IMR-90 (cell line): ENCODE data around the gene PIK3CG. TPM values are rescaled to one million over a fixed set of nuclear protein-coding genes. Genes with fewer than 3 reads are reported as not detected.

Source experiments
- ATAC-seq: fragments of 200-7000 bp; cut with Tn5 transposase; 2 replicates; pipeline ENCODE4 v1.9.1; 2020; ENCODE audit warnings: low read depth, mild to moderate bottlenecking, moderate library complexity
- BruUV-seq: library from RNA; stranded (reverse); fragments of 400-500 nt; replicated peaks from 2 replicates; lab custom pipeline; 2021; lab: Mats Ljungman, UMichigan
- CTCF ChIA-PET: fragments of 300-600 bp; formaldehyde crosslinking; extraction: SDS; loops from one replicate; lab custom pipeline; 2021; ENCODE audit warnings: antibody characterized with exemption; lab: Yijun Ruan, JAX
- POLR2A ChIA-PET: fragments of 300-600 bp; sonication (Branson Sonifier 250); formaldehyde crosslinking; loops from one replicate; lab custom pipeline; 2022; ENCODE audit warnings: antibody characterized with exemption; ENCODE audit not compliant: unreplicated experiment; lab: Charles Lee
- DNase-seq: peaks from one replicate; pipeline ENCODE4 v3.0.0; 2013
- H2AFZ ChIP-seq: replicated peaks from 2 replicates; pipeline ENCODE3; 2013; ENCODE audit warnings: low read length, mild to moderate bottlenecking; ENCODE audit not compliant: poor library complexity
- H2AK5ac ChIP-seq: 2 replicates; pipeline ENCODE4 v1.6.1; 2013; ENCODE audit warnings: low read depth, low read length, inconsistent platforms
- H2AK9ac ChIP-seq: replicated peaks from 2 replicates; pipeline ENCODE3; 2013; ENCODE audit warnings: mild to moderate bottlenecking, low read depth, low read length, moderate library complexity; ENCODE audit not compliant: poor library complexity
- H2BK120ac ChIP-seq: 2 replicates; pipeline ENCODE4 v1.6.1; 2013; ENCODE audit warnings: low read depth, low read length, inconsistent platforms
- H2BK15ac ChIP-seq: 3 replicates; pipeline ENCODE4 v1.6.1; 2013; ENCODE audit warnings: low read depth, low read length, inconsistent platforms
- H2BK20ac ChIP-seq: 2 replicates; pipeline ENCODE4 v1.6.1; 2013; ENCODE audit warnings: low read depth, mild to moderate bottlenecking, inconsistent platforms, low read length, moderate library complexity
- H2BK5ac ChIP-seq: 2 replicates; pipeline ENCODE4 v1.6.1; 2013; ENCODE audit warnings: mild to moderate bottlenecking, low read depth, low read length, inconsistent platforms; ENCODE audit not compliant: poor library complexity, severe bottlenecking
- H3K14ac ChIP-seq: replicated peaks from 2 replicates; pipeline ENCODE4 v1.6.1; 2013; ENCODE audit warnings: low read depth, low read length, inconsistent platforms
- H3K18ac ChIP-seq: 2 replicates; pipeline ENCODE4 v1.6.1; 2013; ENCODE audit warnings: low read depth, low read length, control low read depth
- H3K23ac ChIP-seq: 2 replicates; pipeline ENCODE4 v1.6.1; 2013; ENCODE audit warnings: low read depth, low read length, inconsistent platforms
- H3K27ac ChIP-seq: 2 replicates; pipeline ENCODE4 v1.5.1; 2013; ENCODE audit warnings: mild to moderate bottlenecking, control low read depth, low read length; ENCODE audit not compliant: insufficient read depth
- H3K27me3 ChIP-seq: 2 replicates; pipeline ENCODE4 v1.6.1; 2013; ENCODE audit warnings: low read length; ENCODE audit not compliant: control insufficient read depth, insufficient read depth
- H3K36me3 ChIP-seq: 2 replicates; pipeline ENCODE4 v1.6.1; 2013; ENCODE audit warnings: low read length, mixed read lengths; ENCODE audit not compliant: control insufficient read depth, insufficient read depth
- H3K4ac ChIP-seq: 2 replicates; pipeline ENCODE4 v1.6.1; 2013; ENCODE audit warnings: low read depth, low read length, inconsistent platforms
- H3K4me1 ChIP-seq: 2 replicates; pipeline ENCODE4 v1.6.1; 2013; ENCODE audit warnings: low read length, mixed read lengths; ENCODE audit not compliant: control insufficient read depth, insufficient read depth
- H3K4me2 ChIP-seq: 2 replicates; pipeline ENCODE4 v1.6.1; 2013; ENCODE audit warnings: low read depth, mild to moderate bottlenecking, control low read depth, low read length, moderate library complexity
- H3K4me3 ChIP-seq: 2 replicates; pipeline ENCODE4 v1.5.1; 2013; ENCODE audit warnings: low read depth, mild to moderate bottlenecking, control low read depth, low read length, moderate library complexity; ENCODE audit not compliant: insufficient read depth
- H3K56ac ChIP-seq: 2 replicates; pipeline ENCODE4 v1.6.1; 2013; ENCODE audit warnings: low read length, inconsistent platforms; ENCODE audit not compliant: insufficient read depth; ENCODE audit errors: extremely low read depth
- H3K79me1 ChIP-seq, 2 experiments: 2 replicates each; pipeline ENCODE4 v1.6.1; 2013; ENCODE audit warnings: low read length in 2 of 2, inconsistent platforms in 1 of 2, low read depth in 1 of 2
- H3K9ac ChIP-seq: 2 replicates; pipeline ENCODE4 v1.6.1; 2013; ENCODE audit warnings: low read depth, low read length, control low read depth
- H3K9me1 ChIP-seq: 2 replicates; pipeline ENCODE4 v1.6.1; 2013; ENCODE audit warnings: low read length, inconsistent platforms; ENCODE audit not compliant: insufficient read depth
- H3K9me3 ChIP-seq: 2 replicates; pipeline ENCODE4 v1.6.1; 2013; ENCODE audit warnings: low read length; ENCODE audit not compliant: control insufficient read depth, insufficient read depth
- H4K20me1 ChIP-seq: 2 replicates; pipeline ENCODE4 v1.6.1; 2013; ENCODE audit warnings: low read length, inconsistent platforms; ENCODE audit not compliant: insufficient read depth
- H4K5ac ChIP-seq: 2 replicates; pipeline ENCODE4 v1.6.1; 2013; ENCODE audit warnings: mild to moderate bottlenecking, low read depth, low read length, control low read depth
- H4K8ac ChIP-seq, 2 experiments: 2 replicates each; pipeline ENCODE4 v1.6.1; 2013; ENCODE audit warnings: low read depth in 2 of 2, low read length in 2 of 2, control low read depth in 1 of 2, inconsistent platforms in 1 of 2
- H4K91ac ChIP-seq: 2 replicates; pipeline ENCODE4 v1.6.1; 2013; ENCODE audit warnings: low read depth, low read length, inconsistent platforms; ENCODE audit not compliant: insufficient read depth
- BHLHE40 ChIP-seq: fragments of 150-350 bp; IDR thresholded peaks from 2 replicates; pipeline ENCODE4 v1.6.1; 2016; ENCODE audit warnings: mild to moderate bottlenecking, low read depth, low read length
- CEBPB ChIP-seq: IDR thresholded peaks from 2 replicates; pipeline ENCODE4 v1.6.1; 2012; ENCODE audit warnings: low read depth, low read length, improper control_type of control experiment
- CHD1 ChIP-seq: IDR thresholded peaks from 2 replicates; pipeline ENCODE4 v1.6.1; 2012; ENCODE audit warnings: low read depth, low read length, improper control_type of control experiment
- FOS ChIP-seq: fragments of 150-350 bp; IDR thresholded peaks from 2 replicates; pipeline ENCODE4 v1.6.1; 2016; ENCODE audit warnings: low read depth, low read length
- MAFK ChIP-seq: IDR thresholded peaks from 2 replicates; pipeline ENCODE4 v1.6.1; 2012; ENCODE audit warnings: low read depth, low read length, improper control_type of control experiment
- MAZ ChIP-seq: IDR thresholded peaks from 2 replicates; pipeline ENCODE4 v1.6.1; 2012; ENCODE audit warnings: low read depth, mild to moderate bottlenecking, low read length, improper control_type of control experiment, moderate library complexity, borderline replicate concordance
- MXI1 ChIP-seq: IDR thresholded peaks from 2 replicates; pipeline ENCODE4 v1.6.1; 2012; ENCODE audit warnings: low read depth, mild to moderate bottlenecking, low read length, moderate library complexity, borderline replicate concordance
- NFE2L2 ChIP-seq: fragments of 150-350 bp; IDR thresholded peaks from 2 replicates; pipeline ENCODE4 v1.6.1; 2016; ENCODE audit warnings: low read depth, mild to moderate bottlenecking, low read length
- POLR2A ChIP-seq: IDR thresholded peaks from 2 replicates; pipeline ENCODE4 v1.6.1; 2012; ENCODE audit warnings: mild to moderate bottlenecking, low read depth, low read length
- RAD21 ChIP-seq: IDR thresholded peaks from 2 replicates; pipeline ENCODE4 v1.6.1; 2012; ENCODE audit warnings: low read length, improper control_type of control experiment
- RCOR1 ChIP-seq: IDR thresholded peaks from 2 replicates; pipeline ENCODE4 v1.6.1; 2012; ENCODE audit warnings: mild to moderate bottlenecking, low read length, improper control_type of control experiment; ENCODE audit not compliant: insufficient replicate concordance
- RFX5 ChIP-seq: IDR thresholded peaks from 2 replicates; pipeline ENCODE4 v1.8.0; 2012; ENCODE audit warnings: low read depth, mild to moderate bottlenecking, low read length, moderate library complexity
- SMC3 ChIP-seq: fragments of 150-350 bp; IDR thresholded peaks from 2 replicates; pipeline ENCODE4 v1.6.1; 2016; ENCODE audit warnings: low read depth, mild to moderate bottlenecking, antibody characterized with exemption, low read length, moderate library complexity
- WGBS, 2 experiments: methylation state at CpG; one replicate each; pipeline versions ENCODE4 v1.1.5 to v1.1.7; 2013; ENCODE audit warnings: missing lambda C conversion rate in 2 of 2; ENCODE audit not compliant: insufficient read length in 1 of 2; ENCODE audit errors: extremely low coverage in 2 of 2; 5-methylcytosine and 5-hydroxymethylcytosine counted together
- dilution Hi-C: fragments of 300-500 bp; cut with HindIII; formaldehyde crosslinking; loops from one replicate; pipeline ENCODE4 v1.14.3; 2018; ENCODE audit warnings: low sequenced_read_pairs; ENCODE audit not compliant: unreplicated experiment
- in situ Hi-C: fragments of 300-500 bp; cut with MboI; formaldehyde crosslinking; loops from 3 replicates; pipeline ENCODE4 v1.14.3; 2019; ENCODE audit warnings: low sequenced_read_pairs, inconsistent platforms, mixed read lengths
- intact Hi-C: fragments of 100-400 bp; cut with micrococcal nuclease; formaldehyde crosslinking; loops from 2 replicates; pipeline ENCODE4 v1.10.0; 2022
- polyA plus RNA-seq, 3 experiments: library from polyadenylated mRNA; depleted of rRNA; stranded (reverse); fragments of >200 nt; gene quantifications; 2 replicates each; pipeline ENCODE4 v1.2.3, GENCODE V29; 2012; ENCODE audit warnings: low replicate concordance in 1 of 3
- total RNA-seq: library from RNA; depleted of rRNA; stranded (reverse); fragments of >200 nt; gene quantifications from 2 replicates; pipeline ENCODE4 v1.2.3, GENCODE V29; 2012
- TF ChIP-seq, protein P1 (sequence below): fragments of 150-350 bp; IDR thresholded peaks from 2 replicates; pipeline ENCODE4 v1.6.1; 2017; ENCODE audit warnings: mild to moderate bottlenecking, antibody characterized with exemption, low read length, low read depth
- TF ChIP-seq, protein P2 (sequence below): fragments of 150-350 bp; IDR thresholded peaks from 2 replicates; pipeline ENCODE4 v1.6.1; 2016; ENCODE audit warnings: low read depth, mild to moderate bottlenecking, low read length, moderate library complexity, borderline replicate concordance
- TF ChIP-seq, protein P3 (sequence below): conservative IDR thresholded peaks from 2 replicates; pipeline ENCODE4 v1.5.1; 2012; ENCODE audit warnings: mild to moderate bottlenecking, low read depth, low read length, improper control_type of control experiment

Gene PIK3CG
- total and polyA plus RNA-seq, 2 of the 4 experiments (the other 2 are of a cell fraction), result under 0.01 TPM; not detected in 1

DNA sequence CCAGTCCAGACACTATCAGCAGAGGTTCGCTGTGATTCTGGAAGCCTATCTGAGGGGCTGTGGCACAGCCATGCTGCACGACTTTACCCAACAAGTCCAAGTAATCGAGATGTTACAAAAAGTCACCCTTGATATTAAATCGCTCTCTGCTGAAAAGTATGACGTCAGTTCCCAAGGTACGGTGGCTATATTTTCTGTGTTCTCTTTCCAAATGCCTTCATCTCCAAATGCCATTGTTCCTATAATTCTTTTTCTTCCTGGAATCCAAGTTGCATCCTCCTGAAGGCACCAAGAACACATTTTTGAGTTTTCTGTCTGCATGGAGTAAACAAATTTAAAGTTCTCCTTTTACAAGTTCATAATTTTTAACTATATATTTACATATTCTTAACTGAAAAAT is 7.7 kb downstream of the PIK3CG start:
- Histone ChIP-seq H3K36me3 (no peaks in the 10 kb centered on the region), H3K4ac (no peak overlapping the region), H3K56ac (no peak overlapping the region), H3K18ac (no peak overlapping the region), H2AK5ac (no peak overlapping the region), H3K9me1 (no peaks in the 10 kb centered on the region), H3K79me1 (no peaks in the 10 kb centered on the region), H4K5ac (no peak overlapping the region), H3K4me2 (no peak overlapping the region), H2AFZ (no peak overlapping the region), H4K20me1 (no peaks in the 10 kb centered on the region), H2BK15ac (no peak overlapping the region), H3K23ac (no peak overlapping the region), H3K14ac (no peak overlapping the region), H3K27me3 (no peaks in the 10 kb centered on the region), H3K9me3 (peaks cover 3% of the 10 kb centered on the region; the same call in 1 of the 2 replicates), H3K9ac (no peak overlapping the region), H2AK9ac (no peak overlapping the region), H2BK120ac (no peak overlapping the region), H4K91ac (no peak overlapping the region), H2BK5ac (no peak overlapping the region), H2BK20ac (no peak overlapping the region), H3K4me1 (no peaks in the 10 kb centered on the region), H3K4me3 (no peak overlapping the region), H3K27ac (no peak overlapping the region), H4K8ac (no peak overlapping the region)
- CTCF ChIA-PET, result no interaction called here
- dilution Hi-C loops (no loop called here), intact Hi-C loops (no loop called here), in situ Hi-C loops (no loop called here)
- WGBS, 2 experiments, result 100% methylated on average over 3 of the region's 6 CpGs; no CpG with 5 or more reads in 1 of the 2 experiments
- TF ChIP-seq, protein P1, sequence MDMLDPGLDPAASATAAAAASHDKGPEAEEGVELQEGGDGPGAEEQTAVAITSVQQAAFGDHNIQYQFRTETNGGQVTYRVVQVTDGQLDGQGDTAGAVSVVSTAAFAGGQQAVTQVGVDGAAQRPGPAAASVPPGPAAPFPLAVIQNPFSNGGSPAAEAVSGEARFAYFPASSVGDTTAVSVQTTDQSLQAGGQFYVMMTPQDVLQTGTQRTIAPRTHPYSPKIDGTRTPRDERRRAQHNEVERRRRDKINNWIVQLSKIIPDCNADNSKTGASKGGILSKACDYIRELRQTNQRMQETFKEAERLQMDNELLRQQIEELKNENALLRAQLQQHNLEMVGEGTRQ, result no peak
- TF ChIP-seq RFX5 (no peak), MAZ (no peak), RAD21 (no peak), CHD1 (no peak), NFE2L2 (no peak), POLR2A (no peak), CEBPB (no peak), BHLHE40 (no peak), SMC3 (no peak), RCOR1 (no peak), FOS (no peak), MXI1 (no peak), MAFK (no peak)
- TF ChIP-seq, protein P2, sequence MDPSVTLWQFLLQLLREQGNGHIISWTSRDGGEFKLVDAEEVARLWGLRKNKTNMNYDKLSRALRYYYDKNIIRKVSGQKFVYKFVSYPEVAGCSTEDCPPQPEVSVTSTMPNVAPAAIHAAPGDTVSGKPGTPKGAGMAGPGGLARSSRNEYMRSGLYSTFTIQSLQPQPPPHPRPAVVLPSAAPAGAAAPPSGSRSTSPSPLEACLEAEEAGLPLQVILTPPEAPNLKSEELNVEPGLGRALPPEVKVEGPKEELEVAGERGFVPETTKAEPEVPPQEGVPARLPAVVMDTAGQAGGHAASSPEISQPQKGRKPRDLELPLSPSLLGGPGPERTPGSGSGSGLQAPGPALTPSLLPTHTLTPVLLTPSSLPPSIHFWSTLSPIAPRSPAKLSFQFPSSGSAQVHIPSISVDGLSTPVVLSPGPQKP, result no peak
- TF ChIP-seq, protein P3, sequence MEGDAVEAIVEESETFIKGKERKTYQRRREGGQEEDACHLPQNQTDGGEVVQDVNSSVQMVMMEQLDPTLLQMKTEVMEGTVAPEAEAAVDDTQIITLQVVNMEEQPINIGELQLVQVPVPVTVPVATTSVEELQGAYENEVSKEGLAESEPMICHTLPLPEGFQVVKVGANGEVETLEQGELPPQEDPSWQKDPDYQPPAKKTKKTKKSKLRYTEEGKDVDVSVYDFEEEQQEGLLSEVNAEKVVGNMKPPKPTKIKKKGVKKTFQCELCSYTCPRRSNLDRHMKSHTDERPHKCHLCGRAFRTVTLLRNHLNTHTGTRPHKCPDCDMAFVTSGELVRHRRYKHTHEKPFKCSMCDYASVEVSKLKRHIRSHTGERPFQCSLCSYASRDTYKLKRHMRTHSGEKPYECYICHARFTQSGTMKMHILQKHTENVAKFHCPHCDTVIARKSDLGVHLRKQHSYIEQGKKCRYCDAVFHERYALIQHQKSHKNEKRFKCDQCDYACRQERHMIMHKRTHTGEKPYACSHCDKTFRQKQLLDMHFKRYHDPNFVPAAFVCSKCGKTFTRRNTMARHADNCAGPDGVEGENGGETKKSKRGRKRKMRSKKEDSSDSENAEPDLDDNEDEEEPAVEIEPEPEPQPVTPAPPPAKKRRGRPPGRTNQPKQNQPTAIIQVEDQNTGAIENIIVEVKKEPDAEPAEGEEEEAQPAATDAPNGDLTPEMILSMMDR, result no peak
- POLR2A ChIA-PET, result no interaction called here
- no peak for ATAC-seq
- no peak for DNase-seq
- BruUV-seq, result no TSS peak
